ENCODE measurements around the gene SAMM50.

SAMM50 gene

DNA sequence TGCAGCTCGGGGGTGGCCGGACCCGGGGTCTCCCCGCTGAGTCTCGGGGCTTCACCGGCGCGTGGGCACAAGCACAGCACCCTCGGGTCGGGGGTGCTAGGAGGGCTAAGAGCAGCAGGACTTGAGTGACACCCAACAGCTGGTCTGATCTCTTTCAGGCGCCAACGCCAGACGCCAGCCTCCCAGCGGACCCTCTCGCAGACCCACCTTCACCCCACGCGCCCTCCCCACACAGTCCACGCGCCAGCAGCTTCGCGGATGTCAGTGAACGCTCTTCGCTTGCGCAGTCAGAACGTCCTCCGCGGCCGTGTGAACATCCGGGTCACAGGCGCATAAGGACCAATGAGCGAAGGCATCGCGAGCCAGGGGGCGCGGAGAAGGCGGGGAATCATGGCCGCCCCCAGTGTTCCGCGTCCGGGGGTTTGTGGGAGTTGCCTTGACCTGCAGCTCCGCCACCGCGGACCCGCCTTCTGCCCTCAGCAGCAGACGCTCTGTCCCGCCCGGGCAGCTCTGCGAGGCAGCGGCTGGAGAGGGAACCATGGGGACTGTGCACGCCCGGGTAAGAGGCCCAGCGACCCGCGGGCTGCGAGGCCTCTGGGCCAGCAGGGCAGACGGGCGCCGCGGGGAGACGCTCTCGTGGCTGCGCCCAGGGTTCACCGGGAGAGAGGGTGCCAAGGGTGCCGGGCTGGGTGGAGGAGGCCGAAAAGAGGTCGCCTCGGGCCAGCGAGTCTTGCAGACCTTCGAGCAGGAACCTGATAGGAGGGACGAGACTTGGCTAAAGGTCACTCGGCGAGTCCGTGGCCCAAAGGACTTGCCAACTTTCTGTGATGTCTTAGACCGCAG lies at the start of gene SAMM50:
Gene SAMM50 (plus strand): TSS at position 403 of the 843 bp plus-strand sequence. CDS start 136 bp downstream, at position 539.
- peak; percentile 89 for DNase-seq (ENCODE audit: insufficient read length, low spot score)
- peak; percentile 92 for FAIRE-seq

- DNase-seq (ENCODE audit: insufficient read length, low spot score), result no peak
- no peak for FAIRE-seq
Measured at GRCh38 chr22:43905681-43906080, 49.6 kb upstream of the SAMM50 start.

DNA sequence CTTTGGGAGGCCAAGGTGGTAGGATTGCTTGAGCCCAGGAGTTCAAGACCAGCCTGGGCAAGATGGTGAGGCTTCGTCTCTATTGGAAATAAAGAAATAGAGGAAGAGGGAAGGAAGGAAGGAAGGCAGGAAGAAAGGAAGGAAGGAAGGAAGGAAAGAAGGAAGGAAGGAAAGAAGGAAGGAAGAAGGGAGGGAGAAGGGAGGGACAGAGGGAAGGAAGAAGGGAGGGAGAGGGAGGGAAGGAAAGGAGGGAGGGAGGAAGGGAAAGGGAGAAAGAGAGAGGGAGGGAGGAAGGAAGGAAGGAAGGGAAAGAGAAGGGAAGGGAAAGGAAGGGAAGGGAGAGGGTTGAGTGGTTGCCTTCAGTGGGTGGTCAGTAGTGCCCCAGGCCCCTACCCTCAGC lies 45.5 kb upstream of the SAMM50 start:
- no peak for FAIRE-seq
- no peak for DNase-seq (ENCODE audit: insufficient read length, low spot score)

DNA sequence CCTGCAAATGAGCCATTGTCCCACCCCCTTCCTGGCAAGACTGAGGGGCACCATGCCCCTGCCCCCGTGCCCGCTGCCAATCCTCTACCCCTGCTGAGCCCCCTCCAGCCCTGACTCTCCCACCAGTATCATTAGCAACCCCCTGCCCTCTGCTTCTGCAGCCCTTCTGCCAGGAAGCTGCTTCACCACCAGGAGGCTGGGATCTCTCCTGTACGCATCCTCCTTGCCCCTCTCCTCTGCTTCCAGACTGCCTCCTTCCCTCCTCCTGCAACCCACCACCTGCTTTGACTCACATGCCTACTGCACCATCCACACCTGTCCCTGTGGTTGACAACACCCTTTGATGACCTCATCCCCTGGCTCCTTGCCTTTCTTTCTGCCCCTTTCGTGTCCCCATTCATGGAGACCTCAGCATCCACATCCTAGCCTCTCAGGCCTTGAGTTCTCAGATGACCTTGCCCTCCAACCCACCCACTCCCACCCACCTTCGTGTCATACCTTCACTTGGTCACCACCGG lies 45.0 kb upstream of the SAMM50 start:
- no peak for FAIRE-seq
- DNase-seq (ENCODE audit: insufficient read length, low spot score), result no peak

GRCh38 chr22:43911351-43911750 lies 43.9 kb upstream of the SAMM50 start:
- DNase-seq (ENCODE audit: insufficient read length, low spot score) (no peak), FAIRE-seq (no peak)

- FAIRE-seq (no peak), DNase-seq (ENCODE audit: insufficient read length, low spot score) (no peak)
Measured at GRCh38 chr22:43917521-43917920, 37.7 kb upstream of the SAMM50 start.

DNA sequence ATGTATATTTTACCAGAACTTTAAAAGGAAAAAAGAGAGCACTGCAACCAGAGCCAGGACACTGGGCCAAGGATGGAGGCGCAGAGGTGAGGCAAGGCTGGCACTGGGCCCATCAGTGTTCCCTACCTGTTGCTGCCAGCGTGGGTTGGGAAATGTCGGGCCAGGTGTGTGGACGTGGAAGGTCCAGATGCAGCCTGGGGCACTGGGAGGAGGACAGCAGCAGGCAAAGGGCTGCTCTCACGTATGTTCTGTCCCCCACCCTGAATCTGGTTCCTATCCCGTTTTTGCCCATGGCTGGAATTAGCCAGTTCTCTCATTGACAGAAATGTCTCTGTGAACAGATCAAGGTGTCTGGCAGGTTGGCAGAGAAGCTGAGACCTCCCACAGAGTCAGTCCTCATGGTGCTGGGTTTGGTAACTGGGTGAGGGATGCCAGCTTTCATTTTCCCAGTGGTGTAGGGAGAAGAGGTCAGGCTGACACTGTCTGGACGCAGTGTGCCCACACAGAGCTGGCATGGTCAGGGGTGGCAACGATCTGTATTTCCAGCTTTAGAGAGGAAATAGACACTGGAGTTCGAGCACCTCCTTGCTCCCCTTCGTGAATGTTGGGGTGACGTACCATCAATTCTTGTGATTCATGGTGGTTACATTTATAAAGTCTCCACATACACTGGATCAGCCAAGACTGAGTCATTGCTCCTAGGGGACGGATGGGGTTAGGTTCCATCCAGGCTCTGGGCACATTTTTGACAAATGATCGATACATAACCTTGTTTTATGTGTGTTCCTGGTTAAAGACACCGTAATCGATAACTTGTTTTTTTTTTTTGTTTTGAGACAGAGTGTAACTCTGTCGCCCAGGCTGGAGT lies 35.9 kb upstream of the SAMM50 start:
- DNase-seq (ENCODE audit: insufficient read length, low spot score), result no peak
- peak; percentile 38 for FAIRE-seq

DNA sequence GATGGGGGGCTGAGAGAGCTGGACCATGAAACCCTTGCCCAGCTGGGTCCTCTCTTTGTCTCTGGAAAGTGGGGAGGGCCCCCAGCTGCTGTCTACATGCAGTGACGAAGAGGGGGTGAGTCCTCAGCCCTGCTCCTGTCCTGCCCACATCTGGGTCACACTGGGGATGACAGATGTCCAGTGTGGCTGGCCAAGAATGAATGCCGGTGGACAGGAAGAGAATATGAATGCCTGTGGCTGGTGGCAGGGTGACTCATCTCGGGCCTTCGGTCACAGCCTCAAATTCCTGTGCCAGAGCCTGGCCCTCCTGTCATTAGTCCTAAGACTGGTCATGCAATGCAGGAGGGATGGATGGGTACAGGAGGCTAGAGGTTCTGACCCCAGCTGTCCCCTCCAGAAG lies 33.9 kb upstream of the SAMM50 start:
- FAIRE-seq, result peak; percentile 87
- DNase-seq (ENCODE audit: insufficient read length, low spot score), result peak; percentile 68

DNA sequence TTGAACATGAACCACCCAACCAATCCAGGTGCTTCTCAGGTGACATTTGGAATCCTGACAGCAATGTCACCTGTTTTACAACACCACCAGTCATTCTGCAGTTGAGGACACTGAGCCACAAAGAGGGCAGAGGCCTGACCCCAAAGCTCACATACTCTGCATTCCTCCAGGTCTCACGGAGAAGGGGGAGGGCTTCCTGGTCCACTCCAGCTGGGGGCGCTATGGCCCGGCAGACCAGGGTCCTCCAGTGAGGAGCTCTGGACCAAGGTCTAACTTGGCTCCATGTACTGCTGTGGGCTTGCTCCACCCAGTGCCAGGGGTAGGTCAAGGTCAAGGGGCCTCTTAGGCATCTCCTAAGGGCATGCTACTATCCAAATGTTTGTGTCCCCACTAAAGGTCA lies 33.1 kb upstream of the SAMM50 start:
- DNase-seq (ENCODE audit: insufficient read length, low spot score), result no peak
- no peak for FAIRE-seq

GRCh38 chr22:43923191-43923590 lies 32.1 kb upstream of the SAMM50 start:
- DNase-seq (ENCODE audit: insufficient read length, low spot score), result no peak

GRCh38 chr22:43923631-43924464 lies 31.4 kb upstream of the SAMM50 start, which contains the start of gene PNPLA3:
Gene PNPLA3 (plus strand): TSS chr22:43923805. CDS start chr22:43923912, 107 bp downstream.
- FAIRE-seq, result peak; percentile 58
- peak; percentile 81 for DNase-seq (ENCODE audit: insufficient read length, low spot score)

More at GRCh38 chr22:43923191-43923590, 32.1 kb upstream of the SAMM50 start:
- FAIRE-seq, result peak; percentile 13

DNA sequence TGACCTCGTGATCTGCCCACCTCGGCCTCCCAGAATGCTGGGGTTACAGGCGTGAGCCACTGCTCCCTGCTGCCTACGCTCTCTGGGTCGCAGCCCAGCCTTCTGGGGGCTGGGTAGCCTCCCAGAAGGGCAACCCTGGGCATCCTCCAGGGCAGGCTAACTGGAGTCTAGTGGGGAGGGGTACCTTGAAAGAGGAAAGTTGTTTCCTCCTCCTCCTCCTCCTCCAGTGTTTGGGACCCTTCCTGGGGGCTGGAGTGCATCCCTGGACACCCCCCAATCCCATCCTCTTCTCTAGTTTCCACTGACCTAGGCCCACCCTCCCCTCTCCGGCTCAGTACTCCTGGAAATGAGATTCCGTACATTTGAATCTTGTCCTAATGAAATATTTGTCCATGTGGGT lies 30.4 kb upstream of the SAMM50 start:
- no peak for FAIRE-seq
- DNase-seq (ENCODE audit: insufficient read length, low spot score), result no peak

- DNase-seq (ENCODE audit: insufficient read length, low spot score), result no peak
- peak; percentile 38 for FAIRE-seq
Measured at GRCh38 chr22:43925433-43926348, 29.6 kb upstream of the SAMM50 start.

DNA sequence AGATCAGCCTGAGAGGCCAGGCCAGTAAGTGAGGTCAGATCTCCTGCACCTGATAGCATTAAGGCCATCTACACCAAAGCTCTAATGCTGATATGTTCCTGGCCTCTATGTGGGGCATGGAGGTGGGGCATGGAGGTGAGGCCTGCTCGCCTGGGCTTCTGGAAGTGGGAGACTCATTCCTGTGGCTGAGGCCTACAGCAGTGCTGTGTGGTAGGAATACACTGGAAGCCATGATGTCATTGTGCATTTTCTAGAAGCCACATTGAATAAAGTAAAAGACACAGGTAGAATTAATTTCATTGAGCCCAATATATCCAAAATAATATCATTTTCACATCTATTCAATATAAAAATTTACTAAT lies 28.9 kb upstream of the SAMM50 start:
- FAIRE-seq (peak; percentile 55), DNase-seq (ENCODE audit: insufficient read length, low spot score) (no peak)

GRCh38 chr22:43928468-43928867 lies 26.8 kb upstream of the SAMM50 start:
- no peak for DNase-seq (ENCODE audit: insufficient read length, low spot score)
- FAIRE-seq, result no peak

- DNase-seq (ENCODE audit: insufficient read length, low spot score), result no peak
- no peak for FAIRE-seq
Measured at GRCh38 chr22:43928908-43929307, 26.3 kb upstream of the SAMM50 start.

DNA sequence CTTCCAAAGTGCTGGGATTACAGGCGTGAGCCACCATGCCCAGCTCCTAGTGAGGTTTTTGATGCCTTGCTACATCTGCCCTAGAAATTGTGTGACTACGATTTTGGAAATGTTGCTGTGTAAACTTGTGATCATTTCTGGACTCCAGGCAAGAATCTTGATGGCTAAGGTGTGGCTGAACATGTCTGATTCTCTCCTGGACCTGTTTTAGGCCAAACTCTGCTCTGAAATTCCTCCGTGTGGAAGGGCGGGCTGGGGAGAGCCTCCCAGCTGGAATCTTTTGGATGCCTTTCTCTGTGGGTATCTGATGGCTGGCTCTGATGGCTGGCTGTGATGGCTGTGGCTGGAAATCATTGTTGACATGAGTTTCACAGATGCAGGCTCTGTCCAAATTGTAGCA lies 23.5 kb upstream of the SAMM50 start:
- no peak for DNase-seq (ENCODE audit: insufficient read length, low spot score)
- FAIRE-seq, result no peak

GRCh38 chr22:43941449-43941848 lies 13.8 kb upstream of the SAMM50 start:
- FAIRE-seq (no peak), DNase-seq (ENCODE audit: insufficient read length, low spot score) (no peak)

- no peak for FAIRE-seq
- DNase-seq (ENCODE audit: insufficient read length, low spot score), result no peak
Measured at GRCh38 chr22:43944670-43945430, 10.4 kb upstream of the SAMM50 start.

Data from HTR-8/SVneo (cell line).